Stimulated activated CD8-positive, alpha-beta memory T cell treated with anti-CD3 and anti-CD28 coated beads, Interleukin-4, amount 100 ng/mL, for 24 hours (primary cell): ENCODE data around the gene PRPS1L1.

Experiments used
- DNase-seq: peaks from one replicate; pipeline ENCODE4 v3.0.0-alpha.2; 2020; ENCODE audit warnings: low read depth

PRPS1L1 gene

GRCh38 chr7:18013936-18014335 is 13.7 kb downstream of the PRPS1L1 start:
- no peak for DNase-seq

- no peak for DNase-seq
Measured at GRCh38 chr7:18004372-18004771, 23.3 kb downstream of the PRPS1L1 start.

- DNase-seq = no peak
Measured at GRCh38 chr7:18003286-18003994, 24.2 kb downstream of the PRPS1L1 start.

GRCh38 chr7:17998692-17999091 is 29.0 kb downstream of the PRPS1L1 start:
- DNase-seq = no peak

- DNase-seq = no peak
Measured at GRCh38 chr7:17996442-17997223, 31.0 kb downstream of the PRPS1L1 start.

- DNase-seq = no peak
Measured at GRCh38 chr7:17996040-17996439, 31.6 kb downstream of the PRPS1L1 start.

GRCh38 chr7:17994079-17994850 is 33.4 kb downstream of the PRPS1L1 start:
- no peak for DNase-seq

- DNase-seq = no peak
Measured at GRCh38 chr7:17991866-17992648, 35.6 kb downstream of the PRPS1L1 start.

GRCh38 chr7:17990761-17991160 is 36.9 kb downstream of the PRPS1L1 start:
- DNase-seq = no peak

- DNase-seq = no peak
Measured at GRCh38 chr7:17989546-17989945, 38.1 kb downstream of the PRPS1L1 start.

GRCh38 chr7:17988858-17989257 is 38.8 kb downstream of the PRPS1L1 start:
- no peak for DNase-seq

- no peak for DNase-seq
Measured at GRCh38 chr7:17988141-17988540, 39.5 kb downstream of the PRPS1L1 start.

- DNase-seq = no peak
Measured at GRCh38 chr7:17986851-17987250, 40.8 kb downstream of the PRPS1L1 start.

GRCh38 chr7:17985473-17986239 is 42.0 kb downstream of the PRPS1L1 start:
- no peak for DNase-seq

GRCh38 chr7:17984288-17984687 is 43.4 kb downstream of the PRPS1L1 start:
- DNase-seq = no peak

GRCh38 chr7:17983221-17984062 is 44.2 kb downstream of the PRPS1L1 start:
- DNase-seq = no peak

GRCh38 chr7:17976952-17977351 is 50.7 kb downstream of the PRPS1L1 start:
- no peak for DNase-seq
